ENCODE results near the gene NPDC1.

- TF ChIP-seq CTCF (conservative IDR thresholded peaks at IDR 0.05; ENCODE audit: low read depth, low read length) (no peak), EZH2 (IDR thresholded peaks at IDR 0.05; ENCODE audit: borderline replicate concordance, low read depth, low read length, poor library complexity, severe bottlenecking) (no peak)
These were observed 5.4 kb downstream of the NPDC1 start for GRCh38 chr9:137040568-137040967.

All from A673 (cell line).